Measurements from ENCODE around the gene CEBPB. TPM values are rescaled to one million over a fixed set of nuclear protein-coding genes. Genes with fewer than 3 reads are reported as not detected.

The CEBPB gene
- total RNA-seq, 1 donor from 2014 or later = 113 TPM

- DNase-seq (ENCODE audit: low spot score) = peak; percentile 87
- intact Hi-C loops (cut with DNase I) = loop anchor here (5.0 kb wide), 2 partner anchors 118 to 388 kb away; no protein-coding TSS in a partner anchor
- ATAC-seq = no peak
Measured at GRCh38 chr20:50189681-50190250, 864 bp upstream of the CEBPB start.

DNA sequence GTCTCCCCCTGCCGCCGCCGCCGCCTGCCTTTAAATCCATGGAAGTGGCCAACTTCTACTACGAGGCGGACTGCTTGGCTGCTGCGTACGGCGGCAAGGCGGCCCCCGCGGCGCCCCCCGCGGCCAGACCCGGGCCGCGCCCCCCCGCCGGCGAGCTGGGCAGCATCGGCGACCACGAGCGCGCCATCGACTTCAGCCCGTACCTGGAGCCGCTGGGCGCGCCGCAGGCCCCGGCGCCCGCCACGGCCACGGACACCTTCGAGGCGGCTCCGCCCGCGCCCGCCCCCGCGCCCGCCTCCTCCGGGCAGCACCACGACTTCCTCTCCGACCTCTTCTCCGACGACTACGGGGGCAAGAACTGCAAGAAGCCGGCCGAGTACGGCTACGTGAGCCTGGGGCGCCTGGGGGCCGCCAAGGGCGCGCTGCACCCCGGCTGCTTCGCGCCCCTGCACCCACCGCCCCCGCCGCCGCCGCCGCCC, 474 bp downstream of the CEBPB start:
- no peak for ATAC-seq
- DNase-seq (ENCODE audit: low spot score) = peak; percentile 82
- intact Hi-C loops (cut with DNase I) = loop anchor here (5.0 kb wide), 1 partner anchor 116 kb away; no protein-coding TSS in a partner anchor

GRCh38 chr20:50191544-50192363, 1.1 kb downstream of the CEBPB start:
- intact Hi-C loops (cut with DNase I) = loop anchor here (5.0 kb wide), 1 partner anchor 116 kb away; no protein-coding TSS in a partner anchor
- DNase-seq (ENCODE audit: low spot score) (peak; percentile 73), ATAC-seq (no peak)

GRCh38 chr20:50192364-50193198, 2.0 kb downstream of the CEBPB start:
- ATAC-seq (peak; percentile 46), DNase-seq (ENCODE audit: low spot score) (peak; percentile 88)
- intact Hi-C loops (cut with DNase I) = loop anchor here (5.0 kb wide), 1 partner anchor 115 kb away; no protein-coding TSS in a partner anchor

DNA sequence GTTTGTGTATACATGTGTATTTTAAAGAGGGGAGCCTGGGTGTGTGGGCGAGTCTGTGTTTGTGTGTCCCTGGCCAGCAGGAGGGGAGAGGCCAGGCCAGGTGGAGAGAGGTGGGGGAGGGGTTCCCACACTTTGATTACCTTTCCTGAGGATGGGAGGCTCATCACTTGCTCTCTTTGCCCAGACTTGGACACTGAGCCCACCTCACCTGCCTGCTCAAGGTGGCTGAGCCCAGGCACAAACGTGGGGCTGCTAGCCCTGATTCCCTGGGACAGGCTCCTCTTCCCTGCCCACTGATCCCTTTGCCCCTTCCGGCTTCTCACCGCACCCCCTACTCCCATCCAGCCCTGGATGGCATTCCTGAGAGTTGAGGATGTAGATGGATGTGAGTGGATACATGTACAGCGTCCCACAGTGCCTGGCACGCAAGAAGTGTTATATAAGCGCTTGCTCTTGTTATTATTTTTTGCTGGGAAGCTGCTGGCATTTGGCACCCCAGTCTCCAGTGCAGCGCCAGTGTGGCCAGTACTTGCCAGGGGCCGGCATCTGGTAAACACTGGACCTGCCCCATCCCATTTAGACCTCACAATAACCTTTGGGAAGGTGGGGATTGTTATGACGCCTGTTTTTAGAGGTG, 2.7 kb downstream of the CEBPB start:
- ATAC-seq (peak; percentile 1), DNase-seq (ENCODE audit: low spot score) (no peak)
- intact Hi-C loops (cut with DNase I) = loop anchor here (5.0 kb wide), 1 partner anchor 114 kb away; no protein-coding TSS in a partner anchor

- intact Hi-C loops (cut with DNase I) = loop anchor here (5.0 kb wide), 1 partner anchor 113 kb away; no protein-coding TSS in a partner anchor
- peak; percentile 1 for ATAC-seq
- no peak for DNase-seq (ENCODE audit: low spot score)
Measured at GRCh38 chr20:50193836-50194421, 3.3 kb downstream of the CEBPB start.

DNA sequence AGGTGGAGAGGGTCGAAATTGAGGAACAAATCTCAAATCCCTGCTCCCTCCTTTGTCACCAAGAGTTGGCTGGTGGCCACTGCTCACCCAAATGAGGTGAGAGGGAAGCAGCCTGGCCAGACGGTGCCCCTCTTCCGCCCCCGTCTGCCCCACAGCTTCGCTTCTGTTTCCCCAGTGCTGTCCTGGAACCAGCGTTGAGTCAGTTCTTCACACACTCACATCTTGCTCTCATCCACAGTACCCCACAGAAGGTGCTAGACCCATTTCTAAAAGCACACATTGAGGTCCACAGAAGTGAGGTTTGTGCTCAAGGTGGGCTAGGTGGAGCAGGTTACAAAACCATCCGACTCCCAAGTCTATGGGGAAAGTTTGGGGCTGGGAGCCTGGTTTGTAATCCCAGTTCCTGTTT, 3.8 kb downstream of the CEBPB start:
- no peak for ATAC-seq
- no peak for DNase-seq (ENCODE audit: low spot score)
- intact Hi-C loops (cut with DNase I) = loop anchor here (5.0 kb wide), 1 partner anchor 113 kb away; no protein-coding TSS in a partner anchor

DNA sequence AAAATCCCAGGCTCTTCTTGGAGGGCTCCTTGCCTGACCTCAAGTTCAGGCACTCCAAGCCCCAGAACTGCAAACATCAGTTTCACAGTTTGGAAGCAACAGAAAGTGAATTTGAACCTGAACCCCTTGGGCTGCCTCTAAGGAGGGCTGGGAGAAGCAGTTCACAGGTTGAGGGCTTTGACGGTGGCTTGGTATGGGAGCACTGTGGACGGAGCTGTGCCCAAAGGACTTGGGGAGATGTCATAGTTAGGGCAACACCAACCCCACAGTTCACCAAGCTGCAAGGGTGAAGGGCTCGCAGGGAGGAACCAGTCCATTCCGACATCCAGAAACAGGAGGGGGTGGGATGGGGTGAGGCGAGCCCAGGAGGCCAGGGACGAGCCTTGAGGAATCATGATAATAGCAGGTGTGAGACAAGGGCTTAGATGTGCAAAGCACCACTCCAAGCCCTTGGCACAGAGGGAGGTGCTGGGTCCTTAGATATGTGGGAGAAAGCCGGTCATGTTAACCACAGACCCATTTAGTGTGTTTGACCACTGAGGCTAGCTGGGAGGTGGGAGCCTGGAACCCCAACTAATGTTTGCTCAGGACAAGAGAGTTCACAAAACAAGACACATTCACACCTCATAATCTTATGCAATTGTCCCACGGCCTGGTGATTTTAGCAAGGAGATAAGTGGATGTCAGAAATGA, 4.3 kb downstream of the CEBPB start:
- no peak for ATAC-seq
- DNase-seq (ENCODE audit: low spot score) = no peak
- intact Hi-C loops (cut with DNase I) = loop anchor here (5.0 kb wide), 1 partner anchor 112 kb away; no protein-coding TSS in a partner anchor

DNA sequence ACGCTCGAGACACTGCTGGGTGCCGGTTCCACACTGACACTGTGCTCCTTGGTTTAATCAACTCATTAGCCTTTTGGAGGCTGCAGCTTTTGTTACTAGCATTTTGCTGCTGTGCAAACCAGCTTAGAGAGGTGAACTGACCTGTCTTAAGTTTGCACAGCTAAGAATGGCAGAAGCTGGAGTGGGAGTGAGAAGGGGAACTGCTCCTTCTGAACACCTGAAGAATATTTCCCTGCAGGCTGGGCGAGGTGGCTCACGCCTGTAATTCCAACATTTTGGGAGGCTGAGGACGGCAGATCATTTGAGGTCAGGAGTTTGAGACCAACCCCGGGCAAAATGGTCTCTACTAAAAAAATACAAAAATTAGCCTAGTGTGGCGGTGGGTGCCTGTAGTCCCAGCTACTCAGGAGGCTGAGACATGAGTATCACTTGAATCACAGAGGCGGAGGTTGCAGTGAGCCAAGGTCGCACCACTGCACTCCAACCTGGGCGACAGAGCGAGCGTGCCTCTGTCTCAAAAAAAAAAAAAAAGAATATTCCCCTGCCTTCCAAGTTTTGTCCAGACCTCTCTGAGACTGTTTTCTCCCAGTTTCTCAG, 5.0 kb downstream of the CEBPB start:
- ATAC-seq (no peak), DNase-seq (ENCODE audit: low spot score) (no peak)
- intact Hi-C loops (cut with DNase I) = no loop called here

DNA sequence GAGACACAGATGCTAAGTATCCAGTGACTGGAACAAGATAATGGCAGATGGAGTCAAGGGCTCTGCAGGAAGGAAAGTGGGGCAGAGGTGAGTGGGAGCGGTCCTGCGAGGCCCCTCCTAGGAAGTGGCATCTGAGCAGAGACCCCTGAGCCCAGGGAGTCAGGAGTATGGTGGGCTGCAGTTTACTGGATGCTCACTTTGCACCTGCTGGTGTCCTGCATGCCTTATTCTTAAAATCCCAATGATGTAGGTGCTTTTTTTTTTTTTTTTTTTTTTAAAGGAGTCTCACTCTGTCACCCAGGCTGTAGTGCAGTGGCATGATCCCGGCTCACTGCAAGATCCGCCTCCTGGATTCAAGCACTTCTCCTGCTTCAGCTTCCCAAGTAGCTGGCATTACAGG, 5.6 kb downstream of the CEBPB start:
- intact Hi-C loops (cut with DNase I) = no loop called here
- DNase-seq (ENCODE audit: low spot score) = no peak

DNA sequence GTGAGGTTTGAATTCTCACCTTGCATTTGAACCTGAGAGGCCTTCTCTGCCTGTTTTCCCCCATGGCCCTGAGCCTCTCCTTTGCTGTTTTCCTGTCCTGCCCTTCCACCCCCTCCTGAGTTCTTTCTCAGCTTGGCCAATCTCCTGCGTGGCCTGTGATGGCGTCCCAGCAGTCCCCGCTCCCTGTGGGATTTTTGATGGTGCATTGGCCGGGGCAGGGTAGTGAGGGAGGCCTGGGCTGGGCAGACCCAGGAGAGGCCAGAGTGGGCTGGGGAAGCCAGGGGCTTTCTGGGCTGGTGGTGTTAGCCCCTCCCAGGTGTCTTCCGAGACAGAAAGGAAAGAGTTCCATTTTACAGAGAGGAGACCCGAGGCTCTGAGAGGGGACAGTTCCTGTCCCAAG, 6.3 kb downstream of the CEBPB start:
- no peak for ATAC-seq
- DNase-seq (ENCODE audit: low spot score) = no peak
- intact Hi-C loops (cut with DNase I) = no loop called here

More for the DNA sequence above, 5.6 kb downstream of the CEBPB start:
- no peak for ATAC-seq

- DNase-seq (ENCODE audit: low spot score) (no peak), ATAC-seq (no peak)
- intact Hi-C loops (cut with DNase I) = no loop called here
Measured at GRCh38 chr20:50197463-50198179, 7.0 kb downstream of the CEBPB start.

GRCh38 chr20:50198180-50198666, 7.6 kb downstream of the CEBPB start:
- DNase-seq (ENCODE audit: low spot score) (no peak), ATAC-seq (no peak)

DNA sequence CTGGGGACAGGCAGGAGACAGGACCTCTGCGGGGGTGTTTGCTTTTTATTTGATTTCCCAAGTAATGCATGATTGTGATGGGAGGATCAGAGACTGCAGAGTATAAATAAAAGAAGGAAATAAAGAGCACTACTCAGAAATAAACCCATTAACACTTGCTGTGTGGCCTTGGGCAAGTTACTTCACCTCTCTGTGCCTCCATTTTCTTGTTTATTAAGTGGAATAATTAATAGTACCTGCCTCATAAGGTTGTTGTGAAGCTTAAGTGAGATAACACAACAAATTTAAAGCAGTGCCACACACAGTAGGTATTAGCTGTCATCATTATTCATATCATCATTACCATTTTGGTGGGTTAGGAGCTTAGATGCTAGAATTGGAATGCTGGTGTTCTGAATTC, 8.1 kb downstream of the CEBPB start:
- ATAC-seq = no peak
- intact Hi-C loops (cut with DNase I) = no loop called here
- no peak for DNase-seq (ENCODE audit: low spot score)

More at GRCh38 chr20:50198180-50198666, 7.6 kb downstream of the CEBPB start:
- intact Hi-C loops (cut with DNase I) = no loop called here

DNA sequence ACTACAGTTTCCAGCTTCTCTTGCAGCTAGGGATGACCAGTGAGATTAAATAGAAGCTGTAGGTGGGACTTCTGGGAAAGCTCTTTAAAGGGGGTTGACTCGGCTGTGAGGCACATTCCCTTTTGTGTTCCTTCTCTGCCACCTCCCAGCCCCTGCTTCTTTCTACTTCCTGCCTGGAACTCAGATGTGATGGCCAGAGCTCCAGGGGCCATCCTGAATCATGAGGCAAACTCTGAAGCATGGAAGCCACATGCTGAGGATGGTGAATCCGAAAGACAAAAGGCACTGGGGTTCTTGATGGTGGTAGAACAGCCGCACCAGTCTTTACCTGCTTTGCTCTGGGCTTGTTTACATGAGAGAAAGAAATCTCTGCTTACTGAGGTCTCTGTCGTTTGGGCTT, 9.1 kb downstream of the CEBPB start:
- intact Hi-C loops (cut with DNase I) = no loop called here
- DNase-seq (ENCODE audit: low spot score) (no peak), ATAC-seq (no peak)

DNA sequence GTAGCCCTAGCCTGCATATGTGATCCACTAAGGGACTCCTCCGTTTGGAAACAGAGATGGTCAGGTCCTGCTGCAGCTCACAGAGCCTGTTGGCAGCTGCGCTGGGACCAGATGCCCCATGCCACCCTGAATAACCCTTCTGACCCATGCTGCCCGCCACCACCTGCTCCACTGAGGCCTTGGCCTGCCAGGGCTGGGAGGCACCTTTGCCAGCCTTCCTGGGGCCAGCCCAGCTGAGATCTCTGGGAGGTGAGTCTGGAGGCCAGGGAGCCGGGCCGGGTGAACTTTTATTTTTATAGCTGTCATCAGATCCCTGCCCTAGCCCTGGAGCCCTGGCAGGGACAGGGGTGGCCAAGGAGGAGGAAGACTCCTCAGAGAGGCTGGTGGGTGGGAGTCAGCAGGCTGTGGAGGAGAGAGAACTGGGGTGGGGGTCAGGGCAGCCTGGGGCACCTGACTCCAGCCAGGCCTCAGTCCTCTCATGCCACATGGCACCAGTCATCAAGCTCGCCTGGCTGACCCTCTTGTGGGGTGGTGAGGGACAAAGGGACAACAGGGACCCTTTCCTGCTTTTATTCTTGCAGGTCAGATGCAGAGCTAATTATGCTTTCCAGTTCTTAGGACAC, 10.0 kb downstream of the CEBPB start:
- no peak for DNase-seq (ENCODE audit: low spot score)
- intact Hi-C loops (cut with DNase I) = no loop called here
- no peak for ATAC-seq
